ENCODE results near the gene APPL2.

Gene APPL2, protein sequence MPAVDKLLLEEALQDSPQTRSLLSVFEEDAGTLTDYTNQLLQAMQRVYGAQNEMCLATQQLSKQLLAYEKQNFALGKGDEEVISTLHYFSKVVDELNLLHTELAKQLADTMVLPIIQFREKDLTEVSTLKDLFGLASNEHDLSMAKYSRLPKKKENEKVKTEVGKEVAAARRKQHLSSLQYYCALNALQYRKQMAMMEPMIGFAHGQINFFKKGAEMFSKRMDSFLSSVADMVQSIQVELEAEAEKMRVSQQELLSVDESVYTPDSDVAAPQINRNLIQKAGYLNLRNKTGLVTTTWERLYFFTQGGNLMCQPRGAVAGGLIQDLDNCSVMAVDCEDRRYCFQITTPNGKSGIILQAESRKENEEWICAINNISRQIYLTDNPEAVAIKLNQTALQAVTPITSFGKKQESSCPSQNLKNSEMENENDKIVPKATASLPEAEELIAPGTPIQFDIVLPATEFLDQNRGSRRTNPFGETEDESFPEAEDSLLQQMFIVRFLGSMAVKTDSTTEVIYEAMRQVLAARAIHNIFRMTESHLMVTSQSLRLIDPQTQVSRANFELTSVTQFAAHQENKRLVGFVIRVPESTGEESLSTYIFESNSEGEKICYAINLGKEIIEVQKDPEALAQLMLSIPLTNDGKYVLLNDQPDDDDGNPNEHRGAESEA

GRCh38 chr12:105235732-105236476, at the start of gene APPL2:
Gene APPL2, minus strand, starts transcription at chr12:105236174. Its CDS starts 162 bp downstream, at chr12:105236012.
- DNase-seq (ENCODE audit: low read depth), result peak; percentile 61

GRCh38 chr12:105285378-105285777, 49.4 kb upstream of the APPL2 start:
- DNase-seq (ENCODE audit: low read depth), result no peak

GRCh38 chr12:105281694-105282049, 45.7 kb upstream of the APPL2 start:
- no peak for DNase-seq (ENCODE audit: low read depth)

GRCh38 chr12:105280966-105281693, 45.2 kb upstream of the APPL2 start:
- no peak for DNase-seq (ENCODE audit: low read depth)

DNA sequence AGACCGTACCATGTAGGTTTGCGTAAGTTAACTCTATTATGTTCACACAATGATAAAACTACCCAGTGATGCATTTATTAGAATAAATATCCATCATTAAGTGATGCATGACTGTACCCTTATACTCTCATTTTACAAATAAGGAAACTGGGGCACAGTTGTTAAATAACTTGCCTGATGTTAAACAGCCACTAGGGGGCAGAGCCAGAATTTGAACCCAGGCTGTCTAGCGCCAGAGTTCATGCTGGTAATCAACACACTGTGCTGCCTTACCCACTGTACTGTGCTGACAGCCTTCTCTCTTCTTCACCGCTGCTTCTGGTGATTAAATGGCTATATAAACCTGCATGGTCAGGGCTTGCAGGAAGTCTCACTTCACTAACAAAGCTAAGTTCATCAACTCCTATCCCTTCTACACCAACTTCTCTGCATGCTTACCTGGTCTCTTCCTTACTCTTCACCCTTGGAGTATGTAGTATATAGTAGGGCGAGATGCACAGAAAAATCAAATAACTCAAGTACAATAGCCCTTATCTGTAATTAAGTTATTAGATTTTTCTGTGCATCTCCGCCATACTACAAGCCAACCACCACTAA, 43.6 kb upstream of the APPL2 start:
- DNase-seq (ENCODE audit: low read depth), result no peak

- no peak for DNase-seq (ENCODE audit: low read depth)
Measured at GRCh38 chr12:105278043-105278697, 42.2 kb upstream of the APPL2 start.

DNA sequence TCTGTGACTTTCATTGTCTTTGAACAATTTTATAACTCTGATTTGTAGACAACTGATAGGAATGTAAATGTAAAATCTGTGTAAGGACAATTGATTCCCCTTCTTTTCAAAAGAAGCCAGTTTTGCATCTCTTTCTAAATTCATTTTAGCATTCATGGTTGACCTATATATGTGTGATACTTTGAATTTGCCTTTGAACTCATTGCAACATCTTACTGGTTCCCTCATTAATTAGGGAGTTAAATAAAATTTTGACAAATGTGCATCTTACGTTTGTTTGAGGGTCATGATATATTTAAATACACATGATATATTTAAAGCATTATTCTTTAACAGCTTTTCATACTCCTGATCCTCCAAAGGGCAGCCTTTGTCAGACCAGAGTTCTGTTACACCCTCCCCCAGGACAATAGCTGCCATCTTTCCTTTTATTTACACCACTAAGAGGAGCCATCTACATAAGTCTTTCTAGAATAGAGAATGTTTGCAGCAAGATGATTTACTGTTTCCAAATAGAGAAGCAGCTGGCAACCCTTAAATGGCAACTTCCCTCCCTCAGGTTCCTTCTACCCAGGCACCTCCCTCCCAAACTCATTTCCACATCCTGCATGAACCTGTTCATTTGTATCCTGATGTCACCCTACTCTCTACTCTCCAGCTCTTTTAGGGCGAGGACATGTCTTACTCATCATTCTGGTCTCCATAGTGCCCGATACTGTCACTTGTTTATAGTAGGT, 40.2 kb upstream of the APPL2 start:
- DNase-seq (ENCODE audit: low read depth), result no peak

DNA sequence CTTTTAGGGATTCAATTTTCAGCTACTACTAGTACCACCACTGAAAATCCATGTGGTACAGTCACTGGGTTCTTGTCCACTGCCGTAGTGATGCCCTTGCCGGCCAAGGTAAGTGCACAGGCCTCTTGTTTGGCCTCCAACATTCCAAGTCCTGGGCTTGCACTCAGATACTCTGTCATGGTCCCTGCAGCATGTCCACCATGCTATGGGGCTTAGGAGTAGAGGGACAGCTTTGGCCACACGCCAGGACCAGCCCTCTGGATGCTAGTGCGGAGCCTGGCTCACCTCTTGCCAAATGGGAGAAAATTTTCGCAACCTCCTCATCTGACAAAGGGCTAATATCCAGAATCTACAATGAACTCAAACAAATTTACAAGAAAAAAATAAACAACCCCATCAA, 38.6 kb upstream of the APPL2 start:
- DNase-seq (ENCODE audit: low read depth), result no peak

DNA sequence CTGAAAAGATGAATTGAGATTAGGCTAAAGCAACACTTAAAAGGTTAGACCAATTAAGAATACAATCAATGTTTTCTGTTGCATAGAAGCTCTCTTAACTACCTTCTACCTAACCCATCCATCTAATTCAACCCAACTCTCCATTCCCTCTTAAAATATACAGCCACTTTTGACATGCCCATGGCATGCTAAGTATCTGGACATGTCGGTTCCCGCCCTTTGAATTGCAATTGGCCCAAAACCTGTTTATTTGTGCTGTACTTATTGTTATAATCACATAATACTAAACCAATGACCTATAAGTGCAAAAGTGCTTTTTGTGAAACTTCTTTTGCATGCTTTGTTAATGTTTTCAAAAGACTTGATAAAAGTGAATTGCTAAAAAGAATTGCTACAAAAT, 37.6 kb upstream of the APPL2 start:
- DNase-seq (ENCODE audit: low read depth), result no peak

GRCh38 chr12:105272814-105273416, 36.9 kb upstream of the APPL2 start:
- DNase-seq (ENCODE audit: low read depth), result no peak

DNA sequence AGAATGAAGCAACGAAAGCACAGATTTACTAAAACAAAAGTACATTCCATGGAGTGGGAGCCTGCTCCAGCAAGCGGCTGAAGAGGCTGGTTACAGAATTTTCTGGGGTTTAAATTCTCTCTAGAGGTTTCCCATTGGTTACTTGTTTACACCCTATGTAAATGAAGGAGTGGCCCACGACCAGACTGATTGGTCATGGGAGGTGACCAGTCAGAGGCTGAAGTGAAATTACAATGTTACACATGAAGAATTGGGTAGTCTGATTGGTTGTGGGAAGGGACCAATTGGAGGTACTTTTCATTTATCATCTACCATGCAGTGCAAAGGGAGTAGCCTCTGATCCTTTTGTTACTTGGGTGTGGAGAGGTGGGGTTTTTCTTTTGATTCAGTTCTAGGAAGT, 36.2 kb upstream of the APPL2 start:
- DNase-seq (ENCODE audit: low read depth), result no peak

DNA sequence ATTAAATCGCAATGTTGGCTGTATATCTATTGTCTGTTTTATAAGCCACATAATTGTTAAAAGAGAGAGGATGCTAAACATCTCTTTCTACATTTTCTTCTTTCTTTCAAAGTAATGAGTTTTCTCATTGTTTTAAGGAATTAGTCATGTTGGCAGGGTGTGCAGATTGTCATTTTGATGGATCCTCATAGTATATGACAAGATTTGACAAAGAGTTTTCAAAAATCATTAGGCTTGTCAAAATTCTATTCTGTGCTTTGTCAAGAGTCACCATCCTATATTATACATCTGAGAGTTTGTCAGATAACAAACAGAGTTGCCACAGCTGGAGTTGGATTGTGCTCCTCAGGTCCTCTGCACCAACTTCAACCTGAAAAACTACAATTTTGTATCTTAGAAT, 35.4 kb upstream of the APPL2 start:
- no peak for DNase-seq (ENCODE audit: low read depth)

DNA sequence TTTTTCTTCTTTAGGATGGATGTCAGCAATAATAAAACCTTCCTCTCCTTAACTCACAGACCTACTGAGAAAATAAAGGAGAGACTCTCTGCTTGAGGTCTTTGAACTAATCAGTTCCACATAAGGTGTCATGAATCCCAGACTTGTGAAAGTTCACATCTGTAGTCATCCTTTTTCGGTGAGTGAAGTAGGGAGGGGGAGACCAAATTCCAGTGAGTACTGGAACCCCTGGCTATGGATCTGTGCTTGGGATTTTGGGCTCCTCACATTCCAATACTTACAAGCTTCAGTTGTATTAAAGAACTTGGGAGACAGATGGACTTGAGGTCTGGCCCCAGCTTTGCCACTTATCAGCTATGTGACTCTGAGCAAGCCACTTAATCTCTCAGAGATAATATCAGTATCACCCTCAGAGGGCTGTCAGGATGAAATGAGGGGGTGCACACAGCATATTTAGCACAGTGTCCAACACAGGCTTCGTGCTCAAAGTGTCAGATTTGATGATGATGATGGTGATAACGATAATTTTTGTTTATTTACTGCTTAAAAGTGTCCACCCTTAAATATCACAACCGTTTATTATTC, 34.8 kb upstream of the APPL2 start:
- no peak for DNase-seq (ENCODE audit: low read depth)

GRCh38 chr12:105267711-105268110, 31.7 kb upstream of the APPL2 start:
- DNase-seq (ENCODE audit: low read depth), result no peak

- no peak for DNase-seq (ENCODE audit: low read depth)
Measured at GRCh38 chr12:105264771-105265170, 28.8 kb upstream of the APPL2 start.

DNA sequence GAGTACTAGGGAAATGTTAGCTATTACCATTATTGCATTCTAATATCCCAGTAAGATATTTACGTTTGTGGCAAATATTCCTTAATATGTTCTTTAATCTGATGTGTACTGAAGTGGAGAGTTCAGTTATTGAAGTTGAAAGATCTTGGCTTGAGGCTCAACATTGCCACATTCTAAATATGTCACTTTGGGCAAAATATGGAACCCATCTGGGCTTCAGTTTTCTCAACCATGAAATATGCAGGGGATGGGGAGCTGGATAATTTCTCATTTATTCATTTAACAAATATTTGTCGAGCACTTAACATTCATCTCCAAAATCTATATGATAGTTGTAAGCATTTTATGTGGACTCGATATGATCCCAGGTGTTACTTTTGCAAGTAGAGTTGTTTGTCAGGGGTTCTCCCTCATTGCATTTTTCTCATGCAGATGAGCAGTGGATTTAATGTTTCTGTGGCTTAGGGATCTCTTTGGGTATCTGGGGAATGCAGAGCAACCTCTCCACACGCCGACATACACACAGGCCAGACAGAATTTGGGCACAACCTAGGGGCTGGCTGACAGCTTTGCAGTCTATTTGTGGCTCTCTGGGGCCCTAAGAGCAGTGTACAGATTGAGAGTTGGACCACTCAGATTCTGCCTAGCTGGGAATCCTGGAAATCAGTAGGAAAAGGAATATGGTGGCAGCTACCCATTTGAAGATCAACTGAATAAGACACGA, 26.6 kb upstream of the APPL2 start:
- DNase-seq (ENCODE audit: low read depth), result no peak

DNA sequence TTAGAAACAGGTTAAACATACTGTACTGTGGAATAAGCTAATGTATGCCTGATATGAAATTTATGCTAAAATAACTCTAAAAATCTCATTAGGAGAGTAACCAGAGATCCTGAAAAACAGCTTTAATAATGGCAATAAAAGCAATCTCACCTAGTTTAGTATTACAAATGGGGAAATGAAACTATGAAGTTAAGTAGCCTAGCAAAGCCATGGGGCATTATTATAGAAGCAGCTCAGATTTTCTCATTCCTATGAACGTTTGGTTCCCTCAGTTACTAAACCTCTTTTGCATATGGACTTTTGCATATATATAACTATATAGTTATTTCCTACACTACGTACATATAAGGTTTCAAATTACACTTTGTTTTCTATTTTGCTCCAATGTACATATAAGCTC, 25.0 kb upstream of the APPL2 start:
- no peak for DNase-seq (ENCODE audit: low read depth)

- no peak for DNase-seq (ENCODE audit: low read depth)
Measured at GRCh38 chr12:105259226-105259625, 23.3 kb upstream of the APPL2 start.

- DNase-seq (ENCODE audit: low read depth), result no peak
Measured at GRCh38 chr12:105257321-105257728, 21.4 kb upstream of the APPL2 start.
